Measurements from ENCODE around the gene LUZP2. TPM values are rescaled to one million over a fixed set of nuclear protein-coding genes. Genes with fewer than 3 reads are reported as not detected.

Gene LUZP2
- total and polyA plus RNA-seq, 2 of the 8 experiments (the other 6 are each of a cell fraction or from before 2014, with no cell fraction given), result 0.79 to 1.5 TPM

- no peak overlapping the region for H3K4me2 ChIP-seq (ENCODE audit: insufficient read depth in 1 of 2, low read depth in 2 of 2, low read length in 2 of 2)
- H4K91ac ChIP-seq (replicated peaks; ENCODE audit: insufficient read length, low read length), result no peak overlapping the region
- no peak overlapping the region for H2BK12ac ChIP-seq (ENCODE audit: low read depth, low read length)
- no peaks in the 10 kb centered on the region for H4K20me1 ChIP-seq (replicated peaks in 1 of 2; ENCODE audit: control insufficient read depth in 1 of 2, insufficient read depth in 2 of 2, low read length in 2 of 2)
- POLR2A ChIA-PET (ENCODE audit: partially characterized antibody), result no interaction called here
- H3K9me3 ChIP-seq (ENCODE audit: insufficient read depth in 2 of 2, low read depth in 1 of 2, low read length in 1 of 2), result no peaks in the 10 kb centered on the region
- no peak overlapping the region for H3K9ac ChIP-seq (replicated peaks in 1 of 4; ENCODE audit: extremely low read depth in 1 of 4, low read depth in 3 of 4, low read length in 3 of 4)
- no peak overlapping the region for H2BK120ac ChIP-seq (replicated peaks; ENCODE audit: low read depth, low read length)
- no peak overlapping the region for H4K5ac ChIP-seq (ENCODE audit: insufficient read length, low read depth, low read length)
- no peak overlapping the region for H4K8ac ChIP-seq (ENCODE audit: extremely low read depth, insufficient read depth, low read length)
- H3K36me3 ChIP-seq (ENCODE audit: control insufficient read depth in 2 of 4, insufficient read depth in 4 of 4, low read length in 3 of 4), result no peaks in the 10 kb centered on the region
- no peak overlapping the region for H3K23ac ChIP-seq (ENCODE audit: insufficient read length)
- no peaks in the 10 kb centered on the region for H3K79me2 ChIP-seq (ENCODE audit: control insufficient read depth in 1 of 2, insufficient read depth in 2 of 2, low read length in 2 of 2)
- H3K27ac ChIP-seq (ENCODE audit: low read depth, low read length), result no peak overlapping the region
- H3K14ac ChIP-seq (ENCODE audit: insufficient read length), result no peak overlapping the region
- no peaks in the 10 kb centered on the region for H3K79me1 ChIP-seq (ENCODE audit: low read depth, low read length)
- no peak overlapping the region for H2AFZ ChIP-seq (ENCODE audit: low read length)
- no peak overlapping the region for H2BK5ac ChIP-seq (ENCODE audit: low read depth, low read length)
- no peaks in the 10 kb centered on the region for H3K23me2 ChIP-seq (ENCODE audit: low read depth, low read length)
- H2AK5ac ChIP-seq (ENCODE audit: low read depth, low read length), result no peak overlapping the region
- no peaks in the 10 kb centered on the region for H3K27me3 ChIP-seq (replicated peaks in 1 of 4; ENCODE audit: control insufficient read depth in 3 of 4, extremely low read depth in 1 of 4, insufficient read depth in 3 of 4, low read length in 3 of 4)
- H3K18ac ChIP-seq (ENCODE audit: extremely low read depth, low read length), result no peak overlapping the region
- no peak overlapping the region for H3K4me3 ChIP-seq (ENCODE audit: extremely low read depth in 1 of 4, insufficient read depth in 2 of 4, low read depth in 3 of 4, low read length in 4 of 4)
- no peaks in the 10 kb centered on the region for H3K4me1 ChIP-seq (replicated peaks in 1 of 4; ENCODE audit: control insufficient read depth in 3 of 4, insufficient read depth in 4 of 4, low read length in 3 of 4)
- no peak overlapping the region for H3K4ac ChIP-seq (replicated peaks; ENCODE audit: insufficient read length, low read depth, low read length)
- H3K56ac ChIP-seq (replicated peaks; ENCODE audit: insufficient read length, low read depth, low read length), result no peak overlapping the region
- CTCF ChIA-PET (ENCODE audit: partially characterized antibody), result no interaction called here
- DNase-seq (ENCODE audit: low read depth in 1 of 2, low spot score in 2 of 2) (no peak), FAIRE-seq (no peak)
- no peak overlapping the region for H2BK20ac ChIP-seq (ENCODE audit: low read length)
- H2BK15ac ChIP-seq (ENCODE audit: low read length), result no peak overlapping the region
- TF ChIP-seq GABPA (IDR thresholded peaks at IDR 0.05; ENCODE audit: borderline replicate concordance, insufficient read depth, low read length) (no peak), SP4 (IDR thresholded peaks at IDR 0.05; ENCODE audit: low read length) (no peak), MAFK (IDR thresholded peaks at IDR 0.05; ENCODE audit: low read depth, low read length) (no peak), TCF12 (IDR thresholded peaks at IDR 0.05; ENCODE audit: low read depth, low read length) (no peak), EZH2 (IDR thresholded peaks at IDR 0.05; ENCODE audit: low read depth, low read length, severe bottlenecking) (no peak), ZNF274 (IDR thresholded peaks at IDR 0.05; ENCODE audit: borderline replicate concordance, extremely low read depth, low read length) (no peak), RAD21 (IDR thresholded peaks at IDR 0.05 in 1 of 2, conservative IDR thresholded peaks at IDR 0.05 in 1 of 2; ENCODE audit: low read depth in 2 of 2, low read length in 2 of 2) (no peak), CBX5 (IDR thresholded peaks at IDR 0.05; ENCODE audit: low read depth, low read length) (no peak), CHD1 (IDR thresholded peaks at IDR 0.05; ENCODE audit: low read depth, low read length) (no peak), YY1 (IDR thresholded peaks at IDR 0.05; ENCODE audit: low read depth, low read length) (no peak)
These were observed 118.8 kb downstream of the LUZP2 start for GRCh38 chr11:24615451-24616160.

Measured in H1 (cell line).